NCI-H2081 (cell line): Measurements from ENCODE around the gene NTM.
"Not testable (repeated sequence)": the region's sequence is repeated elsewhere in the genome, so short reads cannot be mapped to it uniquely, and the experiment has no call there.

ENCODE experiments used
- DNase-seq, 2 experiments: peaks; one replicate each; lab custom pipeline; 2025; lab: John Stamatoyannopoulos, UW

Gene NTM

DNA sequence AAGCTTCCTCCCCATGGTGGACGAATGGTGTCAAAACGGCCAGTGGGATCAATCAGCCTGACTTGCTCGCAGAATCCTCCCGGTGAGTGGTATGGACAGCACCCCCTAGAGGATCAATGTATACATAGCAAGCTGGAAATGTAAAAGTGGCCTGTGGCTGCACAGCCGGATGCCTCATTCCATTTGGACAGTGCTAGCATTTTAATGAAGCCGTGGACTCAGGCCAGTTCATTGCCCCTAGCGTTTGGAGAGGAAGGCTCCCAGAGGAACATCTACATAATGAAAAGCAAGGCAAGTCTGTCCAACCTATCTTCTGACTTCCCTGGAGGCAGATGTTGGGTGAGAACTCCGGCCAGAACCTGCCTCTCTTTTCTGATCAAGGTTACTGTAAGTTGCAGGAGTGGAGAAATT is 942.3 kb downstream of the NTM start:
- peak; percentile 37 to 70 for DNase-seq

DNA sequence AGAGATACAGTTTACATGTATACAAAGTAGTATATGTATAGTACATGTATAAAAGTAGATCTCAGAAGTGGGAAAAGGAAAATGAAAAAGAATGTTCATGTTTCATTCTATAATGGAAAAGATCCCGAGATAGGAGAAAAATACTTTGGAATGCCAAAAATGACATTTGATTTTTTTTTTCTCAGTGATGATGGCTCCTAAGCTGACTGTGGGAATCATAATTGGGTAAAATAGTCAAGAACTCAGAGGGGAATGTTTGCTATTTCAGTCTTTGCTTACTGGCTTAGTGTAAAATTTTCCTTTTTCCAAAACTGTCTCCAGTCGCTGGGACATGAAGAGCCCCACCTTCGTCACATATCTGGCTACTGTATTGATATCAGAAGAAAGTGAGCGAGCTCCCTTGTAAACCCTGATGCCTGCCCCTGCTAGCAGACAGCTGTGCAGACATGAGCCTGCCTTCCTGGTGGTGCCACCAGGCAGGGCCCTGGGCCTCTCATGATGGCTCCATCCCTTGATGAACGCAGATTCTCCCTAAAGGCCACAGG is 944.6 kb downstream of the NTM start:
- DNase-seq, result no peak

GRCh38 chr11:132315696-132316095 is 945.3 kb downstream of the NTM start:
- no peak for DNase-seq

GRCh38 chr11:132318421-132319157 is 948.2 kb downstream of the NTM start:
- DNase-seq, result no peak

DNA sequence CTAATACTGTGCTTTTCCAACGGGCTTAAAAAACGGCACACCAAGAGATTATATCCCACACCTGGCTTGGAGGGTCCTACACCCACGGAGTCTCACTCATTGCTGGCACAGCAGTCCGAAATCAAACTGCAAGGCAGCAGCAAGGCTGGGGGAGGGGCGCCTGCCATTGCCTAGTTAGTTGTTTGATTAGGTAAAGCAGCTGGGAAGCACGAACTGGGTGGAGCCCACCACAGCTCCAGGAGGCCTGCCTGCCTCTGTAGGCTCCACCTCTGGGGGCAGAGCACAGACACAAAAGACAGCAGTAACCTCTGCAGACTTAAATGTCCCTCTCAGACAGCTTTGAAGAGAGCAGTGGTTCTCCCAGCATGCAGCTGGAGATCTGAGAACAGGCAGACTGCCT is 949.0 kb downstream of the NTM start:
- not testable (repeated sequence) for DNase-seq

DNA sequence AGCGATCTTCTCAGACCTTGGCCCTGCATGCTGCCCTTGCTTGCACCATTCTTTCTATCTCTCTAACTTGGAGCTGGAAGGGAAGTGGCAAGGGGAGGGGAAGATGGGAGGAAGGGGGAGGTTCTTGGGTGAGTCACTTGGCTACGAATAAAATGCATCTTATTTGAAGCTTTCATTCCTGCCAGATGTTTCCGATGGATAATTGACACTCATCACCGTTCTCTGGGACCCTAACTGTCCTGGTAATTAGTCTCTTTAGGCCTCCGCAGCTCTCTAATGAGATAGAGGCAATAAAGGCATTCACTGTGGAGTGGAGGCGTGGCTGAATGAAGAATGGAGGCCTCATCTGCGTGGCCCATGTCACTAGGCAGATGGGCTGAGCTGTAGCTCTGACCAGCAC is 960.1 kb downstream of the NTM start:
- DNase-seq, result no peak

DNA sequence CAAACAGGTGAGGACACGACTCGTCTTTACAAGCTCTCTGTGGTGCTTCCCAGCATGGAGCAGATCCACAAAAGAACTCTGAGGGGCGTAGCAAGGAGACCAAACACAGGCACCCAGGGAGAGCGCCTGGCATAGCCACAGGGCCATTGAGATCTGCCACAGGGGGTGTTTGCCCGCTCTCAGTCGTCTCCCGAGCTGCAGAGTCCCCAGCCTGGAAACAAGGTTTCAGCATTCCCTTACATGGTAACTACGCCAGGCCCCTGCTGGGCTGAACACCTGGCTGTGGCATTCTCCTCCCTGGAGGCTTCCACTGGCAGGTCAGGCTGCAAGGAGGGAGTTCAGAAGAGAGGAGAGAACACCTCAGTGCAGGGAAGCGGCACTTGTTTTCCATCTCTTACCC is 962.1 kb downstream of the NTM start:
- DNase-seq, result peak; percentile 78 to 94

DNA sequence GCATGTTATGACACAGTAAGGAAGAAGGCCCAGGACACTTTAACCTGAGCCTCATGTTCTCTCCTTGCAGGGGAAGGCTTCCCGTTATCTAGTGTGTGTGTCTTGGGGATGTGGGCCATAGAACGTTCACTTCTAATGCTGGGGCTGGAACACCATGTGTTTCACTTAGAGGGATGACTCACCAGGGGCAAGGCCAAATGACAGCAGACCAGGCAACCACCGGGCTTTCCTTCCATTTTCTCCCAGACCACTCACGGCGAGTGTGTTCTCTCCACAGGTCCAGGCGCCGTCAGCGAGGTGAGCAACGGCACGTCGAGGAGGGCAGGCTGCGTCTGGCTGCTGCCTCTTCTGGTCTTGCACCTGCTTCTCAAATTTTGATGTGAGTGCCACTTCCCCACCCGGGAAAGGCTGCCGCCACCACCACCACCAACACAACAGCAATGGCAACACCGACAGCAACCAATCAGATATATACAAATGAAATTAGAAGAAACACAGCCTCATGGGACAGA is 964.4 kb downstream of the NTM start:
- DNase-seq, result no peak

DNA sequence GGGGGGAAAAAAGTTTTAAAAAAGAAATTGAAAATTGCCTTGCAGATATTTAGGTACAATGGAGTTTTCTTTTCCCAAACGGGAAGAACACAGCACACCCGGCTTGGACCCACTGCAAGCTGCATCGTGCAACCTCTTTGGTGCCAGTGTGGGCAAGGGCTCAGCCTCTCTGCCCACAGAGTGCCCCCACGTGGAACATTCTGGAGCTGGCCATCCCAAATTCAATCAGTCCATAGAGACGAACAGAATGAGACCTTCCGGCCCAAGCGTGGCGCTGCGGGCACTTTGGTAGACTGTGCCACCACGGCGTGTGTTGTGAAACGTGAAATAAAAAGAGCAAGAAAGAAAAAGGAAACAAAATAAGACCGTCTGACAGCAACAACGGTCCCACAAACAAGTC is 964.9 kb downstream of the NTM start:
- no peak for DNase-seq

GRCh38 chr11:132336781-132337535 is 966.5 kb downstream of the NTM start:
- DNase-seq, result peak; percentile 47 to 63

- DNase-seq, result no peak
Observed at GRCh38 chr11:132337819-132338416, 967.5 kb downstream of the NTM start.

- DNase-seq, result no peak
Observed at GRCh38 chr11:132342408-132342807, 972.0 kb downstream of the NTM start.

GRCh38 chr11:132343445-132344175 is 973.2 kb downstream of the NTM start:
- DNase-seq, result no peak

DNA sequence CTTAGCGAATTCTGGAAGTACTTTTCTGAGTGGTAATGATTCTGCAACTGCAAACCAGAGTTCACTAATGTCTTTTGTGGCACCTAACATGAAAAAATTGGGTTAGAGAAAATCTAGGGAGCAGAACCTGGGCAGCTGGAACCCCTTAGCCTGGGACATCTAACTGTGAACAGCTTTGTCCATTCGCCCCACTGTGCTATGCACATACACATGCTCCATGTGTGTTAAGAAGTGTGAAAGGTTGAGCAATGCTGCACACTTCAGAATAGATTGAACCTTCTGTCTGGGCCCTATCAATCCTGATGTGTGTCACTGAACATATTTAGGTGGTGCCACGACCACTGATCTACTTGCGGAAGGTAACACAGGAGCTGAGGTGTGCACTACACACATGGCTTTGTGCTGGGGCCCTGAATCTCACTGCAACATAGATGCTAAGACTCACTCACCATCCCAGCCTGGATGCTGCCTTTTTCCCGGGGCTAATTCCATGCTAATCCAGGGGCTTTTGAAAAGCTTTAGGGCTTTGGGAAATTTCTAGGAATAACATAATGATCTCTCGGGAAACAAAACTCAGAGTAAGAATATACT is 976.2 kb downstream of the NTM start:
- DNase-seq, result no peak

- peak in 1 of 2 experiments; percentile 13 for DNase-seq
Observed at GRCh38 chr11:132347156-132348090, 977.0 kb downstream of the NTM start.

- DNase-seq, result no peak
Observed at GRCh38 chr11:132349811-132350733, 979.7 kb downstream of the NTM start.

DNA sequence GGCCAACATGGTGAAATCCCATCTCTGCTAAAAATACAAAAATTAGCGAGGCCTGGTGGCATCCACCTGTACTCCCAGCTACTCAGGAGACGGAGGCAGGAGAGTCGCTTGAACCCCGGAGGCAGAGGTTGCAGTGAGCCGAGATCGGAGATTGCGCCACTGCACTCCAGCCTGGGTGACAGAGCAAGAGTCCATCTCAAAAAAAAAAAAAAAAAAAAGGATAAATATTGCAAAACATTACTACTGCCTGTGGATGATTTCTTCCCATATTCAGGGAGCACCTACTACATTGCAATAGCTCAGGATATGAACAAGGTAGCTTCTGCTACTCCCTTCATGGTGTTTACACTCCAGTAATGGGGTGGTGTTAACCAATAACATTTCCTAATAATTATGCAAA is 980.6 kb downstream of the NTM start:
- no peak for DNase-seq

GRCh38 chr11:132352497-132352896 is 982.1 kb downstream of the NTM start:
- DNase-seq, result no peak

GRCh38 chr11:132353255-132353654 is 982.8 kb downstream of the NTM start:
- DNase-seq, result no peak
